ENCODE results near the gene AS3MT.
"Not testable (repeated sequence)": the region's sequence is repeated elsewhere in the genome, so short reads cannot be mapped to it uniquely, and the experiment has no call there.

AS3MT gene, protein sequence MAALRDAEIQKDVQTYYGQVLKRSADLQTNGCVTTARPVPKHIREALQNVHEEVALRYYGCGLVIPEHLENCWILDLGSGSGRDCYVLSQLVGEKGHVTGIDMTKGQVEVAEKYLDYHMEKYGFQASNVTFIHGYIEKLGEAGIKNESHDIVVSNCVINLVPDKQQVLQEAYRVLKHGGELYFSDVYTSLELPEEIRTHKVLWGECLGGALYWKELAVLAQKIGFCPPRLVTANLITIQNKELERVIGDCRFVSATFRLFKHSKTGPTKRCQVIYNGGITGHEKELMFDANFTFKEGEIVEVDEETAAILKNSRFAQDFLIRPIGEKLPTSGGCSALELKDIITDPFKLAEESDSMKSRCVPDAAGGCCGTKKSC

DNA sequence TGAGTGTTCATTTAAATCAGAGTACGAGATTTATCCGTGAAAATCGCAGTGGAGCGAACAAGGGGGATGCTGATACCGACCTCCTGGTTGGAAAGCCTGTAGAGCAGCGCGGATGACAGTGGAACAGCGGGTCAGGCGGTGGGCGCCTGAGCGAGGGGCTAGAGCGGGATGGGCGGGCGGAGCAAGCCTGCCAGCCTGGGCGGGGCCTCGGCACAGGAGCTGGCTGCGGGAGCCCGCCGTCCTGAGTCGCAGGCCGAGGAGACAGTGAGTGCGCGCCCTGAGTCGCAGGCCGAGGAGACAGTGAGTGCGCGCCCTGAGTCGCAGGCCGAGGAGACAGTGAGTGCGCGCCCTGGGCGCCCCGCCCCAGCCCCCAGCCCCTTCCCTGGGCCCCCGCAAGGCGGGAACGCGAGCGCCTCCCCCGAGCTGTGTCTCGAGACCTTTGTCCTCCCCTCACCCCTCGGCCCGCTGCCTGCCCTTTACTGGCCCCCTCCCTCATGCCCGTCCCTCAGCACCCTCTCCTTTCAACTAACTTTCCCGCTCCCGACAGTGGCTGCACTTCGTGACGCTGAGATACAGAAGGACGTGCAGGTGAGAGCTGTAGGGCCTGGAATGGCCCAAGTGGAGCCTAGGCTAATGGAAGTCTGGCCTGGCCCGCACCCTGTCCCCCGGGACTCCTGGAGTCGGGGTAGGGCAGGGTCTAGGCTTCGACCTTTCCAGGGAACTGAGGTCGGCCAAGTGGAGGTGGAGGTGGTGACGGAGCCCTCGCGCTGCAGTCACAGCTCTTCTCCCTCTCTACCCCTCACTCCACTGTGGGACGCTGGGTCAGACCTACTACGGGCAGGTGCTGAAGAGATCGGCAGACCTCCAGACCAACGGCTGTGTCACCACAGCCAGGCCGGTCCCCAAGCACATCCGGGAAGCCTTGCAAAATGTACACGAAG, at the start of gene AS3MT:
TSS of gene AS3MT (plus strand) at position 213 of the 941 bp plus-strand sequence. CDS start at position 336, 123 bp downstream.
- peak; percentile 54 for DNase-seq

DNA sequence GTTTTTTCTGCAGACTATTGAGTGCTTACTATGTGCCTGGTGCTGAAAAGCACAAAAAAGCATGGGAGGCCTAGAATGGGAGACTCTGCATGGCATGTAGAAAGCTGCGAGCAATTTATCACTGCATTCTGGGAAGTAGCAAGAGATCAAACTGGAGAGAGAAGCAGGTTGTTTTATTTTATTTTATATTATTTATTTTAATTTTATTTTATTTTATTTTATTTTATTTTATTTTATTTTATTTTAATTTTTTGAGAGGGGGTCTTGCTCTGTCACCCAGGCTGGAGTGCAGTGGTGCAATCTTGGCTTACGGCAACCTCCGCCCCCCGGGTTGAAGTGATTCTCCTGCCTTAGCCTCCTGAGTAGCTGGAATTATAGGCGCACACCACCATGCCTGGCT, 49.3 kb upstream of the AS3MT start:
- not testable (repeated sequence) for DNase-seq

DNA sequence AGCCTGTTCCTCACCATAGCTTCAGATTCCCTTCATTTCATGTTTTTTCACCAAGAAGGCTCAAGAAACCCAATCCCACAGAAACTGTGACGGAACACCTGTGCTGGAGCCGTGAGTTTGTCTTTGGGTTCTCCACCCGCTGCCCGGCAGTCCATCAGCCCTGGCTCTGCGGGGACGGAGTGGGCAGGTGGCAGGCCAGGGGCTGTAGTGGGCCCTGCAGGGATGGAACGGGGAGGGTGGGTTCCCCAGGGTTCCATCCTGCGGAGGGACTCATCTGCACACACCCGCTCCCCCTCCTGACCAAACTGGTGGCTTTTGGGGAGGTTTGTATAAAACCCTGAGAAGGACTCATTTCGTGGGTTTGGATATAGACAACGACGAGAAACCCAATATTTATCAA, 47.0 kb upstream of the AS3MT start:
- DNase-seq: no peak

DNA sequence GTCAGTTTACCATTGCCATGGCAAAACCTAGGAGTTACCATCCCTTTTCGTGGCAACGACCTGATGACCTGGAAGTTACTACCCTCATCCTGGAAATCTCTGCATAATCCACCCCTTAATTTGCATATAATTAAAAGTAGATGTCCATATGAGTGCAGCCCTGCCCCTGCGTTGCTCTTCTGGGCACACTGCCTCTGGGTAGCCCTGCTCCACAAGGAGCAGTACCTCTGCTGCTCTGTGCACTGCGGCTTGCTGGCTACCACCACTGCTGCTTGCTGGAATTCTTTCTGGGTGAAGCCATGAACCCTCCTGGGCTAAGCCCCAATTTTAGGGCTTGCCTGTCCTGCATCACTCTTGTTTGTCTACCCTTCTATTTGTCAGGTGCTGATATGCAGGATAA, 44.6 kb upstream of the AS3MT start:
- no peak for DNase-seq

DNA sequence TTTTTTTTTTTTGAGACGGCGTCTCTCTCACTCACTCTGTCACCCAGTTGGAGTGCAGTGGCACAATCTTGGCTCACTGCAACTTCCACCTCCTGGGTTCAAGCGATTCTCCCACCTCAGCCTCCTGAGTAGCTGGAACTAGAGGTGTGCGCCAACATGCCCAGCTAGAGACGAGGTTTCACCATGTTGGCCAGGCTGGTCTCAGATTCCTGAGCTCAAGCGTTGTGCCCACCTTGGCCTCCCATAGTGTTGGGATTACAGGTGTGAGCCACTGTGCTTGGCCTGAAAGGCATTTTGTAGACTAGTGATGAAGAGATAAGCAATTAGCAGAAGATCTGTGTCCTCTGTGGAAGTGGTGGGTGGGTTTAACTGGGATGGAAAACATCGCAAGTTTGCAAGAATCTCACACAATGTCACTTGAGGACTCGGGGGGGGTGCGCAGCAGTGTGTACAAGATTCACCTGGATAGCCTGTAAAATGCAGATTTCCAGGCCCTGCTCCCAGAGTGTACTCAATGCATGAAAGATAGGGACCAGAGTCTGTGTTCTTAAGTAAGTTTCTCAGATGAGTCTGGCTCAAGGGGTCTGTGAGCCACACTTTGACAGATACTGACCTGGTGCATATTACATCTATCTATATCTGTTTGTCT, 43.0 kb upstream of the AS3MT start:
- no peak for DNase-seq

DNA sequence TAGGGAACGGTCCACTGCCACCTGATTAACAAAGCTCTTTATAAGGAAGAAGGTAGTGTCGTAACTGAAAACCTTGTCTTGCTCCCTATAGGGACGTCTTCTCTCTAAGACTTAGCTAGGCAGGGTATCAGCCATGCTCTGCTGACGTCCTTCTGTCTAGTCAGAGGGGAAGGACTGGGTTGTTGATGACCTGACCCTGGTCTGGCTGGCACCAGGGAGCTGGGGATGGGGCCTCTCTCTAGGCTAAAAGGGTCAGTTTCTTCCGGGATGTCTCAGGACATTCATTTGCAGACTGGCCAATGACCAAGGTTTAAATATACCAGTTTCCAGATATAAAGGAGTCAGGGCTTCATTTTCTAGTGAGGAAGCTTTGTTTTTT, 41.7 kb upstream of the AS3MT start:
- no peak for DNase-seq

DNA sequence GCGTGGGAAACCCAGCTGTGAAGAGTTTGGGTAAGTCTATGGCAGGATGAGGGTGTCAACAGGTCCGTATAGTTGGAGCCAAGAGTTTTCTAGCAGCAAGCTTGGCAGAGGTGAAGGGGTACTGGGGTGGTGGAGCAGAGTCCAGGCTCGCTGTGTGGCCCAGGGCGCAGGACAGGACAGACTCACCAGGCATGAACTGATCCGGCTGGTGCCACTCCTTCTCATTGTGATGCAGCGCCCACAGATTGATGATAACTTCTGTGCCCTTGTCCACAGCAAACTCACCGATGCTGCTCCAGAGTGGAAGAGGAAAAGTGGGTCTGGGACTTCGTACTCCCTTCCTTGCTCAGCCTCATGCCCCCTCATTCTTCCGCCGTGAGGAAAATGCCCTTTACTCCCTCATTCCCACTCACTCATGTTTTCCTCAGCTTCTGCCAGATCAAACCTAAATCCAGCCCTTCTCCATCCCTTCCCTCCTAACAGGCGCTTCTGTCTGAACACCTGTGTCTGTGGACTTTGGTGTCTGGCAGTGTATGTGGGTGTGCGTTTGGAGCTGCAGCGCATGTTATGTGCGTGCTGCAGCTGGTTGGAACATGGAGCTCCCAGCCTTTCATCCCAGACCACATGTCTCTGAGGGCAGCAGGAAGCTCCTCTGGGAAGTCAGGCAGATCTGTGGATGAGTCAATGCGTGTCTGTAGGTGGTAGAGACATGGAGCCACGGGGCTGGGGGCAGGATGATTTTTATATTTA, 37.8 kb upstream of the AS3MT start:
- no peak for DNase-seq

DNA sequence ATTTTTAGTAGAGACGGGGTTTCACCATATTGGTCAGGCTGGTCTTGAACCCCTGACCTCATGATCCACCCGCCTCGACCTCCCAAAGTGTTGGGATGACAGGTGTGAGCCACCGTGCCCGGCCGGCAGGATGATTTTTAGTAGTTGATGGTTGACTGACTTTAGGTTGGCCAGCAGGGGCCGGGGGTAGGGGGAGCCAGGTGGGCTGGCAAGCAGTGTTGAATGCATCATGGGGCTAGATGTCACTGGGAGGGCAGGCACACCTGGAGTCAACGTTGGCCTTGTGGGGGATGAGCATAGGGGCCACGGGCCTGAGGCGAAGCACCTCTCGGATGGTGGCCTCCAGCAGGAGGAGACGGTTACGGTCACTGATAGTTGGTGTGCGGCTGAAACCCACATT, 37.0 kb upstream of the AS3MT start:
- DNase-seq: no peak

DNA sequence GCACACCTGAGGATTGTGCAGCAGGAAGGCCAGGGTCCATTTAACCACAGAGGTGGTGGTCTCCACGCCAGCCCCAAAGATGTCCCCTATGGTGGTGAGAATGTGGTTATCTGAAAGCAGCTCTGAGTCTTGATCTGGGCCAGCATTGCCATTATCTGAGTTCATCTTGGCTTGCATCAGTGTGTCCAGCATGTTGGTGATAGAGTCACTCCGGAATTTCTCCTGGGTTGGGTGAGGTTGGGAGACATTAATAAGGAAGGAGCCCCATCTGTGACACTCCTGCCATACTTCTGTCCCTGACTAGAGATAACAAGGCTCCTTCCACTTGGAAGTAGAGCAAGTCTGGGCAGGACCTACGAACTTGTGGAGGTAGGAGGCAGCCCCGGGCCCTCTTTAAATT, 36.3 kb upstream of the AS3MT start:
- DNase-seq: no peak

DNA sequence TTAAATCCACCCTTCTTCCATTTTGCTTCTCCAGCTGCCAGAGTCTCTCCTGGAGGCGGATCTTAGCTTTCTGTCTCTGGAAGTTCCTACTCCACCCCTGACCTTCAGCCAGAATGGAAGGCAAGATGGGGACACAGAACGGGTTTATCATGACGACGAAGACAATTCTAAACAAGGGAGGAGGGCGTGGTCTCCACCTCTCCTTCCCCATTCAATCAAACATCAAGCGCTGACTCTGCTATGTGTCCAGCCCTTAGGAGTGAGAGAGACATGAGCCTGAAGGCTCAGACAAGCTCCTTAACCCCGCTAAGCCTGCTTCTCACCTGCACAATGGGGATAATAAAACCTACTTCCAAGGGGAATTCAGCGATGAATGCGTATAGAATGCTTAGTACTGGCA, 35.1 kb upstream of the AS3MT start:
- no peak for DNase-seq

DNA sequence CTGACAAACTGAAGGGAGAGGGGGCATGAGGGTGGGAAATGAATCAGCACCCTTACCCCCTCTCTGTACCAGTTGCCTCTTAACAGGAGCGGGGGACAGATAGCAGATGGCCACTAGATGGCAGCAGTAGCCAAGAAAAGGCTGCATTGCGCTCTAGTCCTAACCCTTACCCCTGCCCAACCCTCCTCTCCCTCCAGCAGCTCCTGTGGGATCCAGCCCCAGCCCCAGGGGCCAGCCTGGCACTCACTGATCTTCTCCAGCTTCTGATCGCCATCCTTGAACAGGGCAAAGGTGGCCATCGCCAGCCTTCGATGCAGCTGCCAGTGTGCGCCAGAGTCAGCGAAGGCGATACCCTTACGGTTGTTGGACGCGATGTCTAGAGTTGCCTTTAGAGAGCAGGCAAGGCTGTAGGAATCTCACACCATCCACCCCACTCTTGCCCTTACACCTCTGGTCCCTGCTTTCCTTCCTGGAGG, 34.2 kb upstream of the AS3MT start:
- DNase-seq: peak; percentile 54

DNA sequence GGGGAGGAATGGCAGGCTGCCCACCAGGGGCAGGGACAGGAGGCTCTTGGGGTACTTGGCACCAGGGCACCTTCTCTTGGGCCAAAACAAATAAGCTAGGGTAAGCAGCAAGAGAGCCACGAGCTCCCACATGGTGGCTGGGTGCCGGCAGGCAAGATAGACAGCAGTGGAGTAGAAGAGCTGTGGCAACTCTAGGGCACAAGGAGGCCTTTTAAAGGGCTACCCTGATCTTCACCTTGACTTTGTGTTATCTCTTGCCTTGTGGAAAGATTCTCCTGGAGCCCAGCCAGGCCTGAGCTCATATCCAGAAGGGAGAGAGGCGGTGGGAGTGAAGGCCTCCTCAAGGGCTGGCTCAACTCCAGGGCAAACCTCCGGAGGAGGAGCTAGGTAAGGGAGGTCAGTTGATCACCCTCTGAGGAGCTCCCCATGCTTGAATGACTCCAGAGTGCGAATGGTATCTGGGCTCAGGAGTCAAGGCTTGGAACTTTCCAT, 32.0 kb upstream of the AS3MT start, which contains the start of gene CYP17A1:
TSS of gene CYP17A1 (minus strand) at position 184 of the 492 bp plus-strand sequence. CDS start at position 132, 52 bp downstream.
- peak; percentile 31 for DNase-seq

DNA sequence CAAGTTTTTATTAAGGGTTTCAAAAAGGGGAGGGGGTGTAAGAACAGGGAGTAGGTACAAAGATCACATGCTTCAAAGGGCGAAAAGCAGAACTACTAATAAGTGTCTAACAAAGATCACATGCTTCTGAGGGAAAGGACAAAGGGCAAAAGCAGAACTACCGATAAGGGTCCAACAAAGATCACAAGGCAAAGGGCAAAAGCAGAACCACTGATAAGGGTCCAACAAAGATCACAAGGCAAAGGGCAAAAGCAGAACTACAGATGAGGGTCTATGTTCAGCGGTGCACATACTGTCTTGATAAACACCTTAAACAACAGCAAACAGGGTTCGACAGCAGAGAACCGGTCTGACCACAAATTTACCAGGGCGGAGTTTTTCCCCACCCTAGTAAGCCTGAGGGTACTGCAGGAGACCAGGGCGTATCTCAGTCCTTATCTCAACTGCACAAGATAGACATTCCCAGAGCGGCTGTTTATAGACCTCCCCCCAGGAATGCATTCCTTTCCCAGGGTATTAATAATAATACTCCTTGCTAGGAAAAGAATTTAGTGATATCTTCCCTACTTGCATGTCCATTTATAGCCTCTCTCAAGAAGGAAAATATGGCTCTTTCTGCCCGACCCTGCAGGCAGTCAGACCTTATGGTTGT, 30.9 kb upstream of the AS3MT start:
- DNase-seq: not testable (repeated sequence)

DNA sequence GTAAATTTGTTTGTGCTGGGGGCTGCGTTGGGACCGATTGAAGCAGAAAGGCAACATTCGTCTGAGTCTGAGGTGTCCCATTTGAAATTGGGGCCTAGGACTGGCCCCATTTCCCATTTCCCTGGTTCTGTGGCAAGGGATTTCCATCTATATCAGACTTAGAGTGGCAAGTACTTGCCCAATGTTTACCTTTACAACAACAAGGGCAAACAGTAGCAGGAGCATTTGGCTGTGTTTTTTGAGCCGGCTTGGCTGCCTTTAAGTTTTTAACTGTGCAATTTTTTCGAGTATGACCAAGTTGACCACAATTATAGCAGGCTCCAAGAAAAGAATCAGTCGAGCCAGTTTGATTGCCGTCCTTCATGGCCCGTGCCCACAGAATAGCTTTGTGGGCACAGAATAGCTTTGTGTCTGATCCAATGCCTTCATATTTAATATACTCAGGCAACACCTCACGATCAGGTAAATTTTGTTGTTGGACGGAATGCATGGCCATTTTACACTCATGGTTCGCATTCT, 27.4 kb upstream of the AS3MT start:
- DNase-seq: no peak

DNA sequence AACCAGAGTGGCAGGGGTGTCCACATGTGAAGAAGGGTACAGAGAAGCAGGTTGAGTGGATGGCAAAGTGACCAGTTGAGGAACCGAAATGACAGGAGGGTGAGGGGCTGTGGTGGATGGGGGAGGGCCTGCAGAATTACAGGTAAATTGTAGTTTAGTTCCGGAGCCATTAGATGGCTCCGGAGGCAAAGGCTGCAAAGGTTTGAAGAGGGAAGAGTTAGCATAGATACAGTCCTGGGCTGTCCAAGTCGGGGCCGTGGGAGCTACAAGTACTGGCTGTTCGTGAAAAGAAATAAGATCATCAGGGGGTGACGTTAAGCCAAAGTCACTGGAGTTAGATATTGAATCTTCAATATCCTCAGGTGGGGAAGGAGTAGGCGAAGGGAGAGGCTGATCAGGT, 26.1 kb upstream of the AS3MT start:
- not testable (repeated sequence) for DNase-seq

DNA sequence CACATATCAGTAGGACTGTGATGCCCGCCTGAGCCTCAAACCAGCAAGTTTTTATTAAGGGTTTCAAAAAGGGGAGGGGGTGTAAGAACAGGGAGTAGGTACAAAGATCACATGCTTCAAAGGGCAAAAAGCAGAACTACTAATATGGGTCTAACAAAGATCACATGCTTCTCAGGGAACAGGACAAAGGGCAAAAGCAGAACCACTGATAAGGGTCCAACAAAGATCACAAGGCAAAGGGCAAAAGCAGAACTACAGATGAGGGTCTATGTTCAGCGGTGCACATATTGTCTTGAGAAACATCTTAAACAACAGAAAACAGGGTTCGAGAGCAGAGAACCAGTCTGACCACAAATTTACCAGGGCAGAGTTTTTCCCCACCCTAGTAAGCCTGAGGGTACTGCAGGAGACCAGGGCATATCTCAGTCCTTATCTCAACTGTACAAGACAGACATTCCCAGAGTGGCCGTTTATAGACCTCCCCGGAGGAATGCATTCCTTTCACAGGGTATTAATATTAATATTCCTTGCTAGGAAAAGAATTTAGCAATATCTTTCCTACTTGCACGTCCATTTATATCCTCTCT, 25.0 kb upstream of the AS3MT start:
- not testable (repeated sequence) for DNase-seq

DNA sequence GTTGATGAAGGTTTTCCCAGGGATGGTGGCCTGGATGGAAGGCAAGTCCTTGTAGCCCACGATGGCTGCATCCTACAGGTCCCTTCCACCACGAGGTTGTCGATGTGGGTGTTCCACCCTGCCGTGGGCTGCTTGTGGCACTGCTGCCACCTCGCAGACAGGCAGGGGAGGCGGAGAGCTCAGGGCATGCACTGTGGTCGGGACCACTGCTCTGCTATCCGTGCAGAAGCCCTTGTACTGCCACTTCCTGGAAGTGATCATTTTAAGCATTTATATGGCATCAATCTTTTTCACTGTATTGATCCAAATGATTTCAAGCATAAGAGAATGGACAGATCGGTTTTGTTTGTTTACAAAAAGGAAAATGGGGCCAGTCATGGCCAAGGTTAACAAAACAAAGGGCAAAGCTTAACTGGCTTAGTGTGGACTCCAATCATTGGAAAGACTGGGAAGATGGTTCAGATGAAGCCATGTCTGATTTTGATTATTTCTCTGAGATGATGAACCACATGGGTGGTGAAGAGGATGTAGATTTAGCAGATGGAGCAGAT, 23.8 kb upstream of the AS3MT start:
- DNase-seq: no peak

DNA sequence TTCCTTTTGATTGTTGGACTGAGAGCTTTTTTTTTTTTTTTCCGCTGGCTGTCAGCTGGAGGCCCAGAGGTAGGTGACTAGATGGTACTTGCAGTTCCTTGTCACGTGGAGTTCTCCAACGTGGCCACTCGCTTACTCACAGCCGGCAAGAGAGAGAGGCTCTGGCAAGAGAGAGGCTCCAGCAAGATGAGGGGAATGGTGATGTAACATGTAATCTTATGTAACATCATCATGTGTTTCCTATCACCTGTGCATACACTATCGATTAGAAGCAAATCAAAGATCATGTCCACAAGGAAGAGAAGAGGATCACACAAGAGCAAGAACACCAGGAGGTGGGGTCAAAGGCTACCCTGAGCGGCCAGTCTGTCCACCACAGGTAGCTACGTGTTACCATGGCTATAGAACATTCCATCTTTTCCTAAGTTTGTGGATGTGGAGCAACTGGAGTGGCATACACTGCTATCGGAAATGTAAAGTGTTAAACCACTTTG, 19.2 kb upstream of the AS3MT start:
- no peak for DNase-seq

DNA sequence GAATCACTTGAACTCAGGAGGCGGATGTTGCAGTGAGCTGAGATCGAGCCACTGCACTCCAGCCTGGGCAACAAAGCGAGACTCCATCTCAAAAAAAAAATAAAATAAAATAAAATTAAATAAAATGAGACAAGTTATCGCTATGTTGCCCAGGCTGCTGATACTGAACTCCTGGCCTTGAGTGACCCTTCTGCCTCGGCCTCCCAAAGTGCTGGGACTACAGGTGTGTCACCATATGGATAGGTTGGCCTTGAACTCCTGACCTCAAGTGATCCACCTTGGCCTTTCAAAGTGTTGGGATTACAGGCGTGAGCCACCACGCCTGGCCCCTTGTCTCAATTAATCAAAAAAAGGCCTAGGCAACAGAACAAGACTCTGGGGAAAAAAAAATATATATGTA, 16.0 kb upstream of the AS3MT start:
- not testable (repeated sequence) for DNase-seq

DNA sequence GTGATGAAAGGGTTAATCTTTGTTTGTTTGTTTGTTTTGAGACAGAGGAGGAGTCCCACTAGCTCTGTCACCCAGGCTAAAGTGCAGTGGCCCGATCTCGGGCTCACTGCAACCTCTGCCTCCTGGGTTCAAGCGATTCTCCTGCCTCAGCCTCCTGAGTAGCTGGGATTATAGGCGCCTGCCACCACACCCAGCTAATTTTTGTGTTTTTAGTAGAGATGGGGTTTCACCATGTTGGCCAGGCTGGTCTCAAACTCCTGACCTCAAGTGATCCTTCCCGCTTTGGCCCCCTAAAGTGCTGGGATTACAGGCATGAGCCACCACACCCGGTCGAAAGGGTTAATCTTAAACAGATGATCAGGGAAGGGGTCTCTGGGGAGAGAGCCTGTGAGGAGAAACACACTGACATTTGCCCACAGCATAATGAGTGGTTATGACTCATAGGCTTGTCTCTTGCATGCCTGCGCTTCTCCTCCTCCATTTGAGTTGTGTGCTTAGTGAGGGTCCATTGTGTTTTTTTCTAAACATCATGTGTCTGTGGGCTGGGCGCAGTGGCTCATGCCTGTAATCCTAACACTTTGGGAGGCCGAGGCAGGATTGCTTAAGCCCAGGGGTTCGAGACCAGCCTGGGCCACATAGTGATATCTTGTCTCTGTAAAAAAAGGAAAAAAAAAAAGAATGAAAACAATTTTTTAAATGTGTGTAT, 13.4 kb upstream of the AS3MT start:
- DNase-seq: peak; percentile 56

Data from NCI-H2171 treated with DMSO at 0.1 percent for 48 hours (cell line).